GM21576 (cell line): ENCODE measurements around the gene PCDH9.
A peak's percentile ranks its signal among the peaks of the same experiment; 100 is the strongest.

Source experiments
- ATAC-seq: cut with Tn5 transposase; IDR thresholded peaks from one replicate; pipeline ENCODE4 v1.9.1; 2021; ENCODE audit warnings: mild to moderate bottlenecking, moderate library complexity; ENCODE audit not compliant: unreplicated experiment

Gene PCDH9

GRCh38 chr13:66501181-66501580, 729.0 kb downstream of the PCDH9 start:
- no peak for ATAC-seq

- peak; percentile 70 for ATAC-seq
Measured at GRCh38 chr13:66492479-66492878, 737.7 kb downstream of the PCDH9 start.

DNA sequence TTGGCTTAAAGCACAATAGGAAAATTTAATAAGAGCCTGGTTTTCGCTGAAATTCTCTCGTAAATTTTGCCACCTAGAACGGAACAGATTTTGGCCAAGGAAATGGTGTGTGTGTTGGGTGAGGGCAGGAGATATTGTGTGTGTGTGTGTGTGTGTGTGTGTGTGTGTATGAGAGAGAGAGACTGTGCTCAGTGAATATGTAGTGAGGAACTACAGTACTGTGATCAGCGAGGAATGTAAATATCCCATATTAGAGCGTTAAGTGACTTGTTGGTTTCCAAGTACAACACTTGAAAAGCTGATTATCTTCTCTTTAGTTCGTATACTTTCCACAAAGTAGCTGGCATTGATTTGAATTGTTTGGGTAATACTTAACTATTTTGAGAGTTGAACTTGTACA, 738.9 kb downstream of the PCDH9 start:
- ATAC-seq = no peak

GRCh38 chr13:66489586-66489985, 740.5 kb downstream of the PCDH9 start:
- ATAC-seq = no peak

GRCh38 chr13:66489172-66489571, 741.0 kb downstream of the PCDH9 start:
- ATAC-seq = no peak

GRCh38 chr13:66483712-66484111, 746.4 kb downstream of the PCDH9 start:
- no peak for ATAC-seq

GRCh38 chr13:66482836-66483235, 747.3 kb downstream of the PCDH9 start:
- no peak for ATAC-seq

- no peak for ATAC-seq
Measured at GRCh38 chr13:66477816-66478215, 752.3 kb downstream of the PCDH9 start.

- no peak for ATAC-seq
Measured at GRCh38 chr13:66475061-66475460, 755.1 kb downstream of the PCDH9 start.

GRCh38 chr13:66469745-66470144, 760.4 kb downstream of the PCDH9 start:
- ATAC-seq = no peak

- ATAC-seq = no peak
Measured at GRCh38 chr13:66468656-66469055, 761.5 kb downstream of the PCDH9 start.

- ATAC-seq = no peak
Measured at GRCh38 chr13:66462187-66462586, 767.9 kb downstream of the PCDH9 start.

DNA sequence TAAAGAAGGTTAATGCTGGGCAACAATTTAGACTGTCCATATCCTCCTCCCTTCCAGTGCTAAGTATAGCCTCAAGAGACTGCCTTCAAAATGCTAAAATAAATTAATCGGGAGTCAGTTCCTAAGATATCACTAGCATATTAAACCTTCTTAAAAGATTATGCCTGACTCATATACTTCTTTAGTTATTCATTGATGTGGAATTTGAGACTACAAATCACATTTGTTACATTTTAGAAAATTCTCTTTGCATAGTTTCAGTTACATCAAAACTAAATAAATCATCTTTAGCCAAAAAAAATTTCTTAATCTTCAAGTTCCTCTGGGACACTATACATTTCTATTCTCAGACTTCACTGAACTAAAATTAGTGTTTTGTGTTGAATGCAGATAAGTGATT, 769.1 kb downstream of the PCDH9 start:
- ATAC-seq = no peak

DNA sequence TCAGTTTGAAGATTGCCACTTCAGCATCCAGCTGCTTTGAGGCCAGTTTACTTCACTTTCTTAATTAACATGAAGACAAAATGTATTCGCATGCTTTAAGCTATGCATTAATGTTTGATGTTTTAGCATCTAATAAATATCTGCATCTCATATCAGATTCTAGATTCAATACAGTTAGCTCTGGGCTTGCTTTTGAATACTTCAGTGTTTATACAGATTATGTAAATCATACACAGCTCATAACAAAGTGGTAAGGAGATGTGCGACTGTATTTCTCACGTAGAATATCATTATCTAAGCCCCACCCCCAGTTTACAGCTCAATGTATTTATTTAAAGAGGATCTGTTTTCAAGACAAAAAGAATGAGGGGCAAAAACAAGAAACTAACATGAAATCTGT, 770.5 kb downstream of the PCDH9 start:
- ATAC-seq = no peak

GRCh38 chr13:66459143-66459542, 771.0 kb downstream of the PCDH9 start:
- no peak for ATAC-seq

GRCh38 chr13:66446413-66446812, 783.7 kb downstream of the PCDH9 start:
- no peak for ATAC-seq

DNA sequence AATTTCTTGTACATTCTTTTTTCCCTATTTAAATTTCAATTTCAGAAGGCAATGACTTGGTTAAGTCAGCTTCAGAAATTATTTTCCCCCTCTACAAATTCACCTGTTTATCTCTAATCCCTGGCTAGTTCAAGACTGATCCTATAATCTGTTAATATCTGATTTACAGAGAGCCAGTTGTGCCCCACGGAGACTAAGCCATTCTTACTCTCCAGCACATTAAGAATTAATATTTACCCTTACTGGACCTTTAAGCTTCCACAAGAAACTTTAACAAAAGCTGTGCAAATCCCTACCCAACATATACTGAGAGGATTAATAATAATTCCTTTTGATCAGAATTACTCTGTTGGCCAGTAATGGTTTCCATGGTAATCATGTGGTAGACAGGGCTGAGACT, 786.2 kb downstream of the PCDH9 start:
- no peak for ATAC-seq

- no peak for ATAC-seq
Measured at GRCh38 chr13:66440938-66441337, 789.2 kb downstream of the PCDH9 start.

DNA sequence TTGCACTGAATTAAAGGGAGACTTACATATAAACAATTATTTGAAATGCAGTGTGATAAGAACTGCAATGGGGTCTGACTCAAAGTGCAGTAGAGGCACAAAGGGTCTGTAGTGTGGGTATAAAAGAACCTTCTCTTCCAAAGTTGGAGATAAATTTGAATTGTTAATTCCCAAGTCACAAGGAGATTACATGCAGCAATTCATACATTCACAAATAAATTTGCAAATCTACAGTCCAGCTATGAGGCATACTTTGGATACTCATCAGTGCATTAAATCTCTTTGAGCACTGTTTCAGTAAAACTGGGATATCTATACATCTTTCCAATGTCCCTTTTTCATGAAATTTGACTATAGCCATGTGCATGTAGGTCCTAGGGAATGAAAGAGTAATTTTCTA, 799.4 kb downstream of the PCDH9 start:
- no peak for ATAC-seq

DNA sequence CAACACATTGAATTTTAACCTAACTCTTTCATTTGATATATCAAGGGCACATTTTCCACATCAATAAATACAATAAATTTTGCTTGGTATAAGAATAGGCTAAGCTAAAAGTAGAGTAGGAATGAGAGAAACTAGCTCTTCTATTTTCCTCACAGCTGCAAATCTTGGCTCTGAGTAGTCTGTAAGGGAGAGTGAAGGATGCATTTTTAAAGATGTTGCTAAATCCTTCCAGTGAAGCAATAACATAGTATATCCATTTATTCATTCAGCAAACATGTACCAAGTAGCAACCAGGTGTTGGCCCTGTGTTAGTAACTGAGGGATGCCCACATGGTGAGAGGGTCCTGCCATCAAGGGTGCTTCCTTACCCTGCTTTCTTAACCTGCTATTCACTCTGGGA, 799.9 kb downstream of the PCDH9 start:
- ATAC-seq = no peak

- no peak for ATAC-seq
Measured at GRCh38 chr13:66429156-66429555, 801.0 kb downstream of the PCDH9 start.

- ATAC-seq = no peak
Measured at GRCh38 chr13:66427458-66427861, 802.7 kb downstream of the PCDH9 start.

GRCh38 chr13:66425741-66426140, 804.4 kb downstream of the PCDH9 start:
- no peak for ATAC-seq

DNA sequence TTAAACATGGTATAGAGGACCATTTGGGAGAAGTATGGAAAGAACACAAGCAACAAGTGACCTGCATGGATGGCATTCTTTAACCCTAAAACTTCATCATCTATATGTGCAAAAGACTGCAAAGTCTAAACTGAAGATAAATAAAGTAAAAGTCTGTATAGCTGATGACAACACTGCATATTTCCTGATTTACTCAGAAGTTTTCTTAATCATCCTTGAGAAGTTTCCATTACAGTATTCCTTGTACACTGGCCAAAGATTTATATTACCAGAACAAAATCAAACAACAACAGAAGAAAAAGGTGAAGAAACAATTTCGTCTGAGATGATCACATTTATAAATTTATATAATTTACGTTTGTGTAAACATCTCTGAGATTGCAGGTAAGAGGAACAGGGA, 805.7 kb downstream of the PCDH9 start:
- ATAC-seq = no peak
